A549 (cell line): ENCODE data around the gene IGF2BP3. TPM values are rescaled to one million over a fixed set of nuclear protein-coding genes. Genes with fewer than 3 reads are reported as not detected.

Experiments
- ATAC-seq, 2 experiments: fragments of 200-7000 bp in 1 of 2; fragments of >200 bp in 1 of 2; cut with Nextera tagmentation in 1 of 2; cut with Tn5 transposase in 1 of 2; 3 replicates each; pipeline versions ENCODE4 v1.8.0 to v1.9.1; 2018 to 2020; ENCODE audit warnings: mild to moderate bottlenecking in 1 of 2, moderate library complexity in 1 of 2
- CTCF ChIA-PET: fragments of 300-600 bp; sonication (Branson Sonifier 250); formaldehyde crosslinking; extraction: SDS; loops from one replicate; lab custom pipeline; 2021; ENCODE audit warnings: antibody characterized with exemption, inconsistent platforms; lab: Yijun Ruan, JAX
- POLR2A ChIA-PET: fragments of 350-600 bp; formaldehyde crosslinking; extraction: SDS; loops from one replicate; lab custom pipeline; 2021; ENCODE audit warnings: antibody characterized with exemption, inconsistent platforms; lab: Yijun Ruan, JAX
- DNase-seq, 2 experiments: peaks; one replicate each; pipeline versions ENCODE4 v3.0.0 to v3.0.0-alpha.2; 2011 to 2016; ENCODE audit warnings: low read depth in 1 of 2, low spot score in 1 of 2
- FAIRE-seq: peaks from 2 replicates; lab custom pipeline; 2011; peaks lifted over from hg19 to GRCh38; lab: Jason Lieb, UNC
- H3K27ac ChIP-seq, 2 experiments: fragments of >200 bp; sonication (Bioruptor Twin); formaldehyde crosslinking; 3 replicates each; pipeline ENCODE4 v1.5.1; 2016 to 2017
- H3K4me1 ChIP-seq: fragments of >200 bp; sonication (Bioruptor Twin); formaldehyde crosslinking; 3 replicates; pipeline ENCODE4 v1.6.1; 2016
- H3K4me2 ChIP-seq: fragments of >200 bp; sonication (Bioruptor Twin); formaldehyde crosslinking; 3 replicates; pipeline ENCODE4 v1.6.1; 2016
- H3K4me3 ChIP-seq: fragments of >200 bp; sonication (Bioruptor Twin); formaldehyde crosslinking; 3 replicates; pipeline ENCODE4 v1.5.1; 2016
- H3K9me3 ChIP-seq: fragments of >200 bp; sonication (Bioruptor Twin); formaldehyde crosslinking; 3 replicates; pipeline ENCODE4 v1.6.1; 2016
- CBX2 ChIP-seq: fragments of 200-600 bp; sonication (generic); IDR thresholded peaks from 2 replicates; pipeline ENCODE4 v1.6.1; 2016; ENCODE audit warnings: low read depth, mild to moderate bottlenecking, borderline replicate concordance
- CEBPB ChIP-seq, 2 experiments: fragments of >200 bp in 1 of 2; sonication (Bioruptor Twin) in 1 of 2; formaldehyde crosslinking in 1 of 2; IDR thresholded peaks; 2 replicates each; pipeline ENCODE4 v1.6.1; 2012 to 2016
- CHD2 ChIP-seq: fragments of 150-350 bp; IDR thresholded peaks from 2 replicates; pipeline ENCODE4 v1.6.1; 2014; ENCODE audit warnings: low read length; ENCODE audit not compliant: partially characterized antibody
- CTCF ChIP-seq: fragments of >200 bp; sonication (Bioruptor Twin); formaldehyde crosslinking; IDR thresholded peaks from 3 replicates; pipeline ENCODE4 v1.5.1; 2016
- HES2 ChIP-seq: fragments of >200 bp; sonication (Bioruptor Twin); formaldehyde crosslinking; IDR thresholded peaks from 2 replicates; pipeline ENCODE4 v1.6.1; 2016
- HOXB5 ChIP-seq: fragments of 250-450 bp; sonication (Bioruptor Pico); IDR thresholded peaks from 2 replicates; pipeline ENCODE4 v1.5.0; 2020; ENCODE audit warnings: mild to moderate bottlenecking, moderate library complexity
- MAZ ChIP-seq: fragments of 150-350 bp; IDR thresholded peaks from 2 replicates; pipeline ENCODE4 v1.6.1; 2014; ENCODE audit warnings: antibody characterized with exemption, low read depth, low read length, borderline replicate concordance
- PBX3 ChIP-seq: IDR thresholded peaks from 2 replicates; pipeline ENCODE4 v1.6.1; 2012
- POLR2AphosphoS2 ChIP-seq: conservative IDR thresholded peaks from 2 replicates; pipeline ENCODE4 v1.6.1; 2012; ENCODE audit warnings: low read length, improper control_type of control experiment, inconsistent platforms
- RAD21 ChIP-seq, 2 experiments: fragments of >200 bp in 1 of 2; sonication (Bioruptor Twin) in 1 of 2; formaldehyde crosslinking in 1 of 2; IDR thresholded peaks in 1 of 2; conservative IDR thresholded peaks in 1 of 2; 2 replicates in 1 of 2; 3 replicates in 1 of 2; pipeline ENCODE4 v1.6.1; 2012 to 2018; ENCODE audit warnings: inconsistent platforms in 1 of 2
- RARB ChIP-seq: fragments of 250-450 bp; sonication (Bioruptor Pico); IDR thresholded peaks from 2 replicates; pipeline ENCODE4 v1.8.0; 2021; ENCODE audit warnings: mild to moderate bottlenecking, moderate library complexity
- RCOR1 ChIP-seq: fragments of 150-350 bp; IDR thresholded peaks from 2 replicates; pipeline ENCODE4 v1.6.1; 2014; ENCODE audit warnings: antibody characterized with exemption, low read length, low read depth
- REST ChIP-seq: fragments of 200-600 bp; sonication (generic); IDR thresholded peaks from 2 replicates; pipeline ENCODE4 v1.6.1; 2016; ENCODE audit warnings: antibody characterized with exemption, mild to moderate bottlenecking, moderate library complexity
- RFX5 ChIP-seq: fragments of 450-650 bp; IDR thresholded peaks from 2 replicates; pipeline ENCODE4 v1.7.1; 2014; ENCODE audit warnings: antibody characterized with exemption, mild to moderate bottlenecking, moderate library complexity
- SMC3 ChIP-seq: fragments of >200 bp; sonication (Bioruptor Twin); formaldehyde crosslinking; IDR thresholded peaks from 3 replicates; pipeline ENCODE4 v1.6.1; 2018; ENCODE audit warnings: inconsistent platforms
- TFCP2L1 ChIP-seq: fragments of 250-450 bp; sonication (Bioruptor Pico); IDR thresholded peaks from 2 replicates; pipeline ENCODE4 v1.5.0; 2021; ENCODE audit warnings: mild to moderate bottlenecking
- TP53 ChIP-seq: fragments of 250-450 bp; sonication (Bioruptor Pico); IDR thresholded peaks from 2 replicates; pipeline ENCODE4 v1.5.0; 2021; ENCODE audit warnings: mild to moderate bottlenecking, moderate library complexity
- USF2 ChIP-seq: fragments of 450-650 bp; IDR thresholded peaks from 2 replicates; pipeline ENCODE4 v1.6.1; 2014; ENCODE audit warnings: antibody characterized with exemption
- ZC3H11A ChIP-seq: fragments of 450-650 bp; IDR thresholded peaks from 2 replicates; pipeline ENCODE4 v1.6.1; 2014; ENCODE audit warnings: antibody characterized with exemption, mild to moderate bottlenecking
- WGBS: methylation state at CpG from one replicate; pipeline ENCODE4 v1.1.6; 2017; ENCODE audit errors: missing lambda C conversion rate; 5-methylcytosine and 5-hydroxymethylcytosine counted together
- polyA plus RNA-seq, 4 experiments: library from polyadenylated mRNA; depleted of rRNA in 3 of 4; stranded (reverse); fragments of >200 nt; fragmentation: RNase III in 1 of 4; extraction: RNeasy Plus Mini Kit Qiagen cat#74134 plus additional on column Dnase treatment in 1 of 4; gene quantifications; 2 replicates in 3 of 4; 3 replicates in 1 of 4; pipeline ENCODE4 v1.2.3, GENCODE V29; 2011 to 2017

The IGF2BP3 gene
- polyA plus RNA-seq, 2 of the 4 experiments (the other 2 are of a cell fraction), result 26.7 to 62.0 TPM

- TF ChIP-seq USF2, result no peak
- no peak for TF ChIP-seq TP53
- TF ChIP-seq, all 56 proteins: peak for 0
Measured at GRCh38 chr7:23284871-23285270, 185.4 kb downstream of the IGF2BP3 start (continued).

GRCh38 chr7:23283086-23283485, 187.2 kb downstream of the IGF2BP3 start:
- TF ChIP-seq HES2 (no peak), ZC3H11A (no peak), SMC3 (no peak), USF2 (no peak), RARB (CRISPR knock-in tag) (no peak), CEBPB (IDR thresholded peaks at IDR 0.05) (no peak), RFX5 (no peak), HOXB5 (no peak), MAZ (no peak), POLR2AphosphoS2 (no peak), CTCF (no peak), REST (no peak), TP53 (no peak), CHD2 (no peak)
- no peak overlapping the region for H3K4me2 ChIP-seq
- no peak overlapping the region for H3K4me3 ChIP-seq
- no peaks in the 10 kb centered on the region for H3K4me1 ChIP-seq
- H3K9me3 ChIP-seq, result no peaks in the 10 kb centered on the region
- ChIA-PET CTCF (interaction anchor here (0.7 to 3.0 kb wide), 5 partner anchors 8 to 21 kb away, joined by 3 to 21 read pairs (median 3); no protein-coding TSS in a partner anchor), POLR2A (no interaction called here)
- DNase-seq (no peak), ATAC-seq (no peak), FAIRE-seq (no peak)
- WGBS, result 98% methylated on average over 4 of the region's 4 CpGs
- H3K27ac ChIP-seq, result no peak overlapping the region

GRCh38 chr7:23279819-23280525, 190.3 kb downstream of the IGF2BP3 start:
- Histone ChIP-seq H3K4me2 (no peak overlapping the region), H3K4me3 (no peak overlapping the region), H3K9me3 (no peaks in the 10 kb centered on the region), H3K4me1 (peaks cover 3% of the 10 kb centered on the region; the same call in 1 of the 3 replicates), H3K27ac (no peak overlapping the region)
- ChIA-PET CTCF (interaction anchor here (0.8 to 6.7 kb wide), 7 partner anchors 8 to 267 kb away, joined by 3 to 49 read pairs (median 6); no protein-coding TSS in a partner anchor), POLR2A (interaction anchor here (0.9 kb wide), 1 partner anchor 19 kb away, joined by 3 read pairs; no protein-coding TSS in a partner anchor)
- 98% methylated on average over 2 of the region's 2 CpGs for WGBS
- FAIRE-seq (no peak), DNase-seq (no peak), ATAC-seq (no peak)
- no peak for TF ChIP-seq CBX2
- TF ChIP-seq PBX3, result no peak
- no peak for TF ChIP-seq TFCP2L1 (CRISPR knock-in tag)
- TF ChIP-seq CTCF, result no peak
- no peak for TF ChIP-seq RCOR1
- no peak for TF ChIP-seq RAD21 (conservative IDR thresholded peaks at IDR 0.05 in 1 of 2, IDR thresholded peaks at IDR 0.05 in 1 of 2)
- TF ChIP-seq, all 56 proteins: peak for 0
